HepG2 (cell line): Measurements from ENCODE around the gene SIGMAR1.

Experiments
- CENPX ChIP-seq: sonication (generic); formaldehyde crosslinking; IDR thresholded peaks from 2 replicates; pipeline ENCODE4 v1.9.0; 2021; ENCODE audit warnings: mild to moderate bottlenecking, missing genetic modification reagents, moderate library complexity
- EHMT2 ChIP-seq: fragments of 200-600 bp; sonication (generic); IDR thresholded peaks from 2 replicates; pipeline ENCODE4 v1.7.0; 2017; ENCODE audit warnings: antibody characterized with exemption, low read depth, low read length, borderline replicate concordance
- EZH2 ChIP-seq: conservative IDR thresholded peaks from 2 replicates; pipeline ENCODE4 v1.6.1; 2012; ENCODE audit warnings: mild to moderate bottlenecking, low read depth, low read length, moderate library complexity
- PHF5A ChIP-seq: IDR thresholded peaks from one replicate; pipeline ENCODE4 v1.6.1; 2018; ENCODE audit warnings: low read depth, missing genetic modification reagents; ENCODE audit not compliant: unreplicated experiment
- POLR2AphosphoS2 ChIP-seq: IDR thresholded peaks from 2 replicates; pipeline ENCODE4 v1.6.1; 2011; ENCODE audit warnings: low read depth, low read length, improper control_type of control experiment
- RFX1 ChIP-seq: fragments of 450-650 bp; IDR thresholded peaks from 2 replicates; pipeline ENCODE4 v1.6.1; 2017
- ZNF230 ChIP-seq: sonication (generic); formaldehyde crosslinking; IDR thresholded peaks from 2 replicates; pipeline ENCODE4 v1.4.0; 2020; ENCODE audit warnings: mild to moderate bottlenecking, missing genetic modification reagents
- ZNF232 ChIP-seq: sonication (generic); formaldehyde crosslinking; IDR thresholded peaks from 2 replicates; pipeline ENCODE4 v1.4.0; 2020; ENCODE audit warnings: missing genetic modification reagents, borderline replicate concordance
- ZNF780A ChIP-seq: sonication (generic); formaldehyde crosslinking; IDR thresholded peaks from 2 replicates; pipeline ENCODE4 v1.8.0; 2022; ENCODE audit warnings: mild to moderate bottlenecking, missing genetic modification reagents, moderate library complexity
- TF ChIP-seq, protein P1 (sequence below): sonication (generic); formaldehyde crosslinking; IDR thresholded peaks from 2 replicates; pipeline ENCODE4 v1.8.1; 2023; ENCODE audit warnings: missing genetic modification reagents, inconsistent platforms, borderline replicate concordance
- TF ChIP-seq, protein P2 (sequence below): sonication (generic); formaldehyde crosslinking; IDR thresholded peaks from 2 replicates; pipeline ENCODE4 v1.4.0; 2020; ENCODE audit warnings: missing genetic modification reagents

DNA sequence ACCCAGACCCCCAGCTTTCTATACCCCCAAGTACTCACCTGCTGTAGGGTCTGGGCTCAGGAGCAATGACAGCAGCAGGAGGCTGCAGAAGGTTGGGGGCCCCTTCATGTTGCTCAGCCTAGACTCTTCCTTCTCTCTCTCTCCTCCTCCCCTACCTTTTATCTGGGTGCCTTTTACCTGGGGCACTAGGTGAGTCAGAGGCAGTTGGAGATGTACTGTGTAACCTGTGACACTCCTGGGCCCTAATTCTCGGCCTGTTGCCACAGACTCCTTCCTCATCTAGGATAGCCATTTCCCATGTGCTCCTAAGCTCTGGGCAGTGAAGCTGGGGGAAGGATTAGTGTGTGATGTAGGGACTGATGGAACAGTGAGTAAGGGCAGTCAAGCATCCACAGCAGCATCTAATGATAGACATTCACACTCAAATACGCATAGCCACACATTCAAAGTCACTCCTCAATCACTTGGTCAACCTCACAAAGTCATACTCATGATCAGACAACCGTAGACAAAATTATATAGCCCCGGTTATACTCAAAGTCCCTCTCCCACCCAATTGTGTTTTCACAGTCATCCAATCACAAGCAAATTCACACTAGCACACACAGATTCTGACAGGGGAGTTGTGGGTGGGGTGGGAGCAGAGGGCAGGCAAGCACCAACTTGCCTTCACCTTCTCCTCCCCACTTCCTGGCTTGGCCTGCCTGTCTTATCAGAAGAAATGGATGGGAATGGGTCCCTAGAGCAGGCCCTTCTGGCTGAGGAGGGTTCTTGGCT lies 25.1 kb upstream of the SIGMAR1 start, which contains the start of gene CCL27:
- TF ChIP-seq EHMT2, result no peak
- no peak for TF ChIP-seq ZNF780A (CRISPR knock-in tag)
- no peak for TF ChIP-seq EZH2
- TF ChIP-seq POLR2AphosphoS2, result no peak
- no peak for TF ChIP-seq PHF5A
- TF ChIP-seq, protein P1, sequence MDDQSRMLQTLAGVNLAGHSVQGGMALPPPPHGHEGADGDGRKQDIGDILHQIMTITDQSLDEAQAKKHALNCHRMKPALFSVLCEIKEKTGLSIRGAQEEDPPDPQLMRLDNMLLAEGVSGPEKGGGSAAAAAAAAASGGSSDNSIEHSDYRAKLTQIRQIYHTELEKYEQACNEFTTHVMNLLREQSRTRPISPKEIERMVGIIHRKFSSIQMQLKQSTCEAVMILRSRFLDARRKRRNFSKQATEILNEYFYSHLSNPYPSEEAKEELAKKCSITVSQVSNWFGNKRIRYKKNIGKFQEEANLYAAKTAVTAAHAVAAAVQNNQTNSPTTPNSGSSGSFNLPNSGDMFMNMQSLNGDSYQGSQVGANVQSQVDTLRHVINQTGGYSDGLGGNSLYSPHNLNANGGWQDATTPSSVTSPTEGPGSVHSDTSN, result no peak
- TF ChIP-seq RFX1, result no peak
- TF ChIP-seq, protein P2, sequence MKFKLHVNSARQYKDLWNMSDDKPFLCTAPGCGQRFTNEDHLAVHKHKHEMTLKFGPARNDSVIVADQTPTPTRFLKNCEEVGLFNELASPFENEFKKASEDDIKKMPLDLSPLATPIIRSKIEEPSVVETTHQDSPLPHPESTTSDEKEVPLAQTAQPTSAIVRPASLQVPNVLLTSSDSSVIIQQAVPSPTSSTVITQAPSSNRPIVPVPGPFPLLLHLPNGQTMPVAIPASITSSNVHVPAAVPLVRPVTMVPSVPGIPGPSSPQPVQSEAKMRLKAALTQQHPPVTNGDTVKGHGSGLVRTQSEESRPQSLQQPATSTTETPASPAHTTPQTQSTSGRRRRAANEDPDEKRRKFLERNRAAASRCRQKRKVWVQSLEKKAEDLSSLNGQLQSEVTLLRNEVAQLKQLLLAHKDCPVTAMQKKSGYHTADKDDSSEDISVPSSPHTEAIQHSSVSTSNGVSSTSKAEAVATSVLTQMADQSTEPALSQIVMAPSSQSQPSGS, result no peak
- TF ChIP-seq ZNF232 (CRISPR knock-in tag), result no peak
- TF ChIP-seq ZNF230 (CRISPR knock-in tag), result no peak
- TF ChIP-seq CENPX, result no peak
